ENCODE measurements around the gene ZBTB38. TPM values are rescaled to one million over a fixed set of nuclear protein-coding genes. Genes with fewer than 3 reads are reported as not detected.
A peak's percentile ranks its signal among the peaks of the same experiment; 100 is the strongest.

The ZBTB38 gene
- total RNA-seq, 1 donor from 2014 or later = 24.5 TPM

- Mint-ChIP-seq H3K36me3 (peaks cover 5% of the 10 kb centered on the region), H3K27me3 (ENCODE audit: insufficient read depth, low read depth) (no peaks in the 10 kb centered on the region), H3K9me3 (no peaks in the 10 kb centered on the region), H3K4me1 (peaks cover 60% of the 10 kb centered on the region), H3K27ac (peak overlapping the region; percentile 95), H3K4me3 (peak overlapping the region; percentile 70)
- no peak overlapping the region for H3K9ac ChIP-seq
- peaks cover under 1% of the 10 kb centered on the region for H3F3A ChIP-seq (ENCODE audit: low read depth)
- no peaks in the 10 kb centered on the region for H3K27me3 ChIP-seq
- H4K20me1 ChIP-seq (ENCODE audit: low read depth) = no peaks in the 10 kb centered on the region
- H3K4me1 ChIP-seq = peaks cover 12% of the 10 kb centered on the region
- H3K9me3 ChIP-seq (ENCODE audit: low read depth) = no peaks in the 10 kb centered on the region
- H3K79me2 ChIP-seq (ENCODE audit: low read depth) = no peaks in the 10 kb centered on the region
- DNase-seq (ENCODE audit: low spot score) = no peak
- H2AFZ ChIP-seq (replicated peaks) = peak overlapping the region; percentile 84
- H3K27ac ChIP-seq = no peak overlapping the region
- H3K4me2 ChIP-seq = no peak overlapping the region
- H3K36me3 ChIP-seq = no peaks in the 10 kb centered on the region
- no peak overlapping the region for H3K4me3 ChIP-seq
- TF ChIP-seq EZH2 (IDR thresholded peaks at IDR 0.05) = no peak
- no peak for TF ChIP-seq EZH2phosphoT487 (IDR thresholded peaks at IDR 0.05)
- TF ChIP-seq, protein P1, sequence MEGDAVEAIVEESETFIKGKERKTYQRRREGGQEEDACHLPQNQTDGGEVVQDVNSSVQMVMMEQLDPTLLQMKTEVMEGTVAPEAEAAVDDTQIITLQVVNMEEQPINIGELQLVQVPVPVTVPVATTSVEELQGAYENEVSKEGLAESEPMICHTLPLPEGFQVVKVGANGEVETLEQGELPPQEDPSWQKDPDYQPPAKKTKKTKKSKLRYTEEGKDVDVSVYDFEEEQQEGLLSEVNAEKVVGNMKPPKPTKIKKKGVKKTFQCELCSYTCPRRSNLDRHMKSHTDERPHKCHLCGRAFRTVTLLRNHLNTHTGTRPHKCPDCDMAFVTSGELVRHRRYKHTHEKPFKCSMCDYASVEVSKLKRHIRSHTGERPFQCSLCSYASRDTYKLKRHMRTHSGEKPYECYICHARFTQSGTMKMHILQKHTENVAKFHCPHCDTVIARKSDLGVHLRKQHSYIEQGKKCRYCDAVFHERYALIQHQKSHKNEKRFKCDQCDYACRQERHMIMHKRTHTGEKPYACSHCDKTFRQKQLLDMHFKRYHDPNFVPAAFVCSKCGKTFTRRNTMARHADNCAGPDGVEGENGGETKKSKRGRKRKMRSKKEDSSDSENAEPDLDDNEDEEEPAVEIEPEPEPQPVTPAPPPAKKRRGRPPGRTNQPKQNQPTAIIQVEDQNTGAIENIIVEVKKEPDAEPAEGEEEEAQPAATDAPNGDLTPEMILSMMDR (IDR thresholded peaks at IDR 0.05) = no peak
Measured at GRCh38 chr3:141386611-141387111, 18.4 kb downstream of the ZBTB38 start.

DNA sequence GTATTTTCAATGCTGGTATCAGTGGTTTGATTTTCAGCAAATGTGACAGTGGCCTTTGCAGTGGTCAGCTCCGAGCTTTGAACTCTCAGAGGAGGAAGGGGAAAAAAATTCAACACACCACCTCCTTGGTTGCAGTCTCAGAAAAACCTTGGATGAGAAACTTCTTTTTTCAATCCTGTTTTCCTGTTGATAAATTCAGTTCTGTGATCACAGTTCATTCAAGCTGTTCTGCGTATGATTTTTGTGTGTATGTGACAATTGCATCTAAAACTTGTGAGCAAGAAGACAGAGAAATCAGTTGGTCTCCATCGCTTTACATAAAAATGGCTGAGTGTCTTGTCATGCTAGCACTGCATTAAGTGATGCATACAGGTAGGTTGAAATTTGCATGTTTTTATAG, 19.2 kb downstream of the ZBTB38 start:
- Mint-ChIP-seq H3K36me3 (peaks cover 2% of the 10 kb centered on the region), H3K27ac (no peak overlapping the region), H3K4me3 (no peak overlapping the region), H3K4me1 (peaks cover 68% of the 10 kb centered on the region), H3K9me3 (no peaks in the 10 kb centered on the region), H3K27me3 (ENCODE audit: insufficient read depth, low read depth) (peaks cover 2% of the 10 kb centered on the region)
- Histone ChIP-seq H3F3A (ENCODE audit: low read depth) (peaks cover 9% of the 10 kb centered on the region), H3K4me1 (peaks cover 20% of the 10 kb centered on the region), H3K79me2 (ENCODE audit: low read depth) (no peaks in the 10 kb centered on the region), H3K9me3 (ENCODE audit: low read depth) (no peaks in the 10 kb centered on the region), H3K4me2 (no peak overlapping the region), H3K27ac (no peak overlapping the region), H3K27me3 (no peaks in the 10 kb centered on the region), H3K4me3 (no peak overlapping the region), H4K20me1 (ENCODE audit: low read depth) (no peaks in the 10 kb centered on the region), H2AFZ (replicated peaks) (no peak overlapping the region), H3K36me3 (no peaks in the 10 kb centered on the region), H3K9ac (no peak overlapping the region)
- TF ChIP-seq, protein P1 (IDR thresholded peaks at IDR 0.05) = no peak
- TF ChIP-seq EZH2 (IDR thresholded peaks at IDR 0.05) (no peak), EZH2phosphoT487 (IDR thresholded peaks at IDR 0.05) (no peak)
- DNase-seq (ENCODE audit: low spot score) = no peak

DNA sequence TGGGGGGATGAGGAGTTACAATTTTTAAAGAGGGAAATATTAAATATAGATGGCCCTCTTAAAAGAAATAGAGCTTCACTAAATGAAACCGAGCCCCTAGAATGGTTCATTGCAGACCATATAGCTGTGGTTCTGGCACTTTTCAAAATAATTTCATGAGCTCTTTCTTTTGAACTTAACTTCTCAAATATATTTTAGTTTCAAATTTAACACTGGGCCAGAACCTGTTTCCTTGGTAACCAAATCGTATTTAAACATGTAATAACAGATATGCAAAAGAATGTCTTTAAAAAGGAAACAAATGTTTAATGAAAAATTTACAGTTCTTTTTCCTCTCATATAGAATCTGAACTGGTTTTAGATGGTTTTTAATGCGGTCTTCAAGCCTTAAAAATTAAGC, 20.1 kb downstream of the ZBTB38 start:
- H3F3A ChIP-seq (ENCODE audit: low read depth) = peaks cover 18% of the 10 kb centered on the region
- no peaks in the 10 kb centered on the region for H3K9me3 ChIP-seq (ENCODE audit: low read depth)
- no peak overlapping the region for H2AFZ ChIP-seq (replicated peaks)
- peaks cover 29% of the 10 kb centered on the region for H3K4me1 ChIP-seq
- no peak for DNase-seq (ENCODE audit: low spot score)
- H3K9ac ChIP-seq = no peak overlapping the region
- Mint-ChIP-seq H3K9me3 (no peaks in the 10 kb centered on the region), H3K27me3 (ENCODE audit: insufficient read depth, low read depth) (peaks cover 2% of the 10 kb centered on the region), H3K36me3 (peaks cover 2% of the 10 kb centered on the region), H3K27ac (no peak overlapping the region), H3K4me1 (peaks cover 73% of the 10 kb centered on the region), H3K4me3 (no peak overlapping the region)
- H4K20me1 ChIP-seq (ENCODE audit: low read depth) = no peaks in the 10 kb centered on the region
- no peaks in the 10 kb centered on the region for H3K79me2 ChIP-seq (ENCODE audit: low read depth)
- no peak for TF ChIP-seq EZH2 (IDR thresholded peaks at IDR 0.05)
- TF ChIP-seq, protein P1 (IDR thresholded peaks at IDR 0.05) = no peak
- no peak for TF ChIP-seq EZH2phosphoT487 (IDR thresholded peaks at IDR 0.05)
- H3K27ac ChIP-seq = no peak overlapping the region
- H3K4me3 ChIP-seq = no peak overlapping the region
- H3K4me2 ChIP-seq = no peak overlapping the region
- H3K27me3 ChIP-seq = no peaks in the 10 kb centered on the region
- no peaks in the 10 kb centered on the region for H3K36me3 ChIP-seq
